ENCODE data around the gene S1PR2. TPM values are rescaled to one million over a fixed set of nuclear protein-coding genes. Genes with fewer than 3 reads are reported as not detected.
"Not testable (repeated sequence)": the region's sequence is repeated elsewhere in the genome, so short reads cannot be mapped to it uniquely, and the experiment has no call there.

S1PR2 gene
- total RNA-seq, 2 experiments from 2014 or later = 14.1 to 14.3 TPM

DNA sequence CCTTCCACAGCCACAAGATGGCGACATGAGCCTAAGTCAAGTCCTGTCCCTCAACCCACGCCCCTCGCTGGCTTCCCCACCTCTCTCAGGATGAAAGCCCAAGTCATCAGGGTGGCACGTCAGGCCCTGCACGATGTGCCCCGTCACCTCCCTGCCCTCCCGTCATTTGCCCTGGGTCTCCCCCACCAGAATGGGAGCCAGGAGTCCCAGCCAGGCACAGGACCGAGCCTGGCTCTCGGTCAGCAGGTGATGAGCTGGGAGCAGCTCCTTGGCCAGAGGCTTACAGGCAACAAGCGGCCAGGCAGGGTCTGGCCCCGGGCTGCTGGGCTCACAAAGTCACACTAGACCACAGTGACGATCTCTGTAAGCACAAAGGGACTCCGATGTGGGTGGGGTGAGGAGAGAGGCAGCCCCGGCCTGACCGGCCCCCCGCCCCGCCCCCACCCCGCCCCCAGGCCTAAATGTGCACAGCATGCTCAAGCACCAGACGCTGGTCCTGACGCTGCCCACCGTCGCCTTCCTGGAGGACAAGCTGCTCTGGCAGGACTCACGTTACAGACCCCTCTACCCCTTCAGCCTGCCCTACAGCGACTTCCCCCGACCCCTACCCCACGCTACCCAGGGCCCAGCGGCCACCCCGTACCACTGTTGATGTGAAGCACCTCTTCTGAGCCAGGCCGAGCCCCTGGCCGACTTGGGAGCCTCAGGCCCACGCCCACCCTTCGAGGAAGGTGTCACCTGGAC, 28.2 kb upstream of the S1PR2 start:
- ChIA-PET CTCF (interaction anchor here (0.5 to 4.3 kb wide), 47 partner anchors 9 to 477 kb away, joined by 3 to 58 read pairs (median 5); partner anchors contain the start of genes CDC37, FDX2, ICAM1 and ICAM4), POLR2A (interaction anchor here (0.5 to 2.3 kb wide), 9 partner anchors 11 to 205 kb away, joined by 3 to 22 read pairs (median 6); partner anchors contain the start of genes ICAM1, ICAM4 and TYK2)

DNA sequence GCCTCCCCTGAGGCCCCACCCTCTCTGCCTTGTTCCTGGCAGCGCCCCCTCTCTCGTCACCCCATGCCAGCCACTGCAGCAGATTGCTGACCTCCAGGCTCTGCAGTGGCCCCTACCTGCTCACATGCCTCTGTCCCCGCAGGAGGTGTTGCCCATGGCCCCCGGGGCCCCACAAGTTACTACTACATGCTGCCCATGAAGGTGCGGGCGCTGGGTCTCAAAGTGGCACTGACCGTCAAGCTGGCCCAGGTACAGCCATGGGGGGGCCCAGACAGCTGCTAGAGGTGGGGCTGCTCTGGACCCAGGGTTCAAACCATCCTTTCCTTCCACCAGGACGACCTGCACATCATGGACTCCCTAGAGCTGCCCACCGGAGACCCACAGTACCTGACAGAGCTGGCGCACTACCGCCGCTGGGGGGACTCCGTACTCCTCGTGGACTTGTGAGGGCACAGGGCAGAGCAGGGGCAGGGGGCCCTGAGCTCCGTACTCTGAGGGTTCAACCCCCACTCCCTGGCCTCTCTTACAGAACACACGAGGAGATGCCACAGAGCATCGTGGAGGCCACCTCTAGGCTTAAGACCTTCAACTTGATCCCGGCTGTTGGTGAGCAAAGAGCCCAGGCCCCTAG, 27.1 kb upstream of the S1PR2 start:
- ChIA-PET CTCF (interaction anchor here (0.5 to 4.3 kb wide), 42 partner anchors 9 to 476 kb away, joined by 3 to 58 read pairs (median 5); partner anchors contain the start of genes CDC37, FDX2, ICAM1 and ICAM4), POLR2A (interaction anchor here (0.5 to 2.1 kb wide), 6 partner anchors 12 to 130 kb away, joined by 3 to 22 read pairs (median 4); partner anchors contain the start of genes ICAM1, ICAM4 and TYK2)

DNA sequence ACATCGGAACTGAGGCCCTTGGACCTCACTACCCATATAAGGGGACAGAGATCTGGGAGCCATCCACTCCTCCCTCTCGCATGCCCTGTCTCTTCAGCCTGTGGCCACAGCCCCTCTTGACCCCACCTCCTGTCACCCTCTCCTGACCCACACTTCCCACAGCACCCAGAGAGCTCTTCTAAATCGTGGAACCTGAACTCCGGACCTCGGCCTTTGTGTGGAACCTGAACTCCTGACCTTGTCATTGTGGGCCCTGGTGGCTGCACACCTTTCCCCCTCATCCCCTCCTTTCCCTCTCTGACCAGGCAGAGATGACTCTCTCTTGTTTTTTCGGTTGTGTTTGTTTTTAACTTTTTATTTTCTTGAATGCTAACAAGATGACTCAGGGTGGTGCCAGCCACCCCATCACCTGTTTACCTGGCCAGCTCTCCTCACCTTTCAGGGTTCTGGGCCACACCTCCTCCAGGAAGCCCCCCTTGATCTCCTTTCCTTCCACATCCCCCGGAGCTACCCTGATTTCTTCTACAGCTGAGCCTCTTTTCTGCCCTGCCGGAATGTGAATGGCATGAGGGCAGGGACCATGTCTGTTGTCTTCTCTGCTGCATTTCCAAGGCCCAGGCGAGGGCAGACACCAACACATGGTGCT, 26.0 kb upstream of the S1PR2 start:
- CTCF ChIA-PET = interaction anchor here (4.3 kb wide), 1 partner anchor 131 kb away, joined by 52 read pairs; no protein-coding TSS in a partner anchor
- POLR2A ChIA-PET = interaction anchor here (2.1 kb wide), 1 partner anchor 13 kb away, joined by 22 read pairs; the partner anchor contains the start of gene ICAM1

DNA sequence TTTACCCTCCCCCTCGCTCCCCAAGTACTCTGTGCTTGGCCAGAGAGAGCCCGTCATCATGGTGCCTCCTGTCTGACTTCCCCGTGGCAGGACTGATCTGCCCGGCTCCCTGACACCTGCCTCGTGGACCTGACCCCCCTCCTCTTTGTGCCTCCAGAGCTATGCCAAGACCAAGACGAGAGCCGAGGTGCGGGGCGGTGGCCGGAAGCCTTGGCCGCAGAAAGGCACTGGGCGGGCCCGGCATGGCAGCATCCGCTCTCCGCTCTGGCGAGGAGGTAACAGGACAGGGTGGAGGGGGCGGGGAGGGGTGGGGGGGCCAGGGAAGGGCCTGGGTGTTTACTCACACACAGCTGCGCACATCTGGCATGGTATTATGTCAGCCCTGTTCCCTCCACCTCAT, 25.4 kb upstream of the S1PR2 start:
- ChIA-PET POLR2A (no interaction called here), CTCF (interaction anchor here (0.8 kb wide), 1 partner anchor 12 kb away, joined by 3 read pairs; no protein-coding TSS in a partner anchor)

DNA sequence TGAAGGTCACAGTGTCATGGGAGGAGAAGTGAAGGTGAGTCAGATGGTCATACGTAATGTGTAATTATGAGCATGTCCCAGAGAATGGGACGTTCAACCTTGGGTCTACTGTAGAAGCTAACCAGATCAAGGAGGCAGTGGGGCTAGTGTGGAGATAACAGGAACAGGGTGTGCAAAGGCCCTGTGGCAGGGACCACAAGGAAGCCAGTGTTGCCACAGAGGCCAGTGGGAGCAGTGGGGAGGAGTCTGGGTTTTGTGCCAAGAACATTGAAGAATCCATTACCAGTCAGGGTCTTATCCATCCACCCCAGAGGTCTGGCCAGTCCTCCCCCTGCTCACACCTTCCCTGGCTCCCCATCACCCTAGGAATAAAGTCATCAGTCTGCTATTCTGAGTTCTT, 24.2 kb upstream of the S1PR2 start:
- ChIA-PET POLR2A (no interaction called here), CTCF (interaction anchor here (1.4 kb wide), 1 partner anchor 135 kb away, joined by 3 read pairs; no protein-coding TSS in a partner anchor)

DNA sequence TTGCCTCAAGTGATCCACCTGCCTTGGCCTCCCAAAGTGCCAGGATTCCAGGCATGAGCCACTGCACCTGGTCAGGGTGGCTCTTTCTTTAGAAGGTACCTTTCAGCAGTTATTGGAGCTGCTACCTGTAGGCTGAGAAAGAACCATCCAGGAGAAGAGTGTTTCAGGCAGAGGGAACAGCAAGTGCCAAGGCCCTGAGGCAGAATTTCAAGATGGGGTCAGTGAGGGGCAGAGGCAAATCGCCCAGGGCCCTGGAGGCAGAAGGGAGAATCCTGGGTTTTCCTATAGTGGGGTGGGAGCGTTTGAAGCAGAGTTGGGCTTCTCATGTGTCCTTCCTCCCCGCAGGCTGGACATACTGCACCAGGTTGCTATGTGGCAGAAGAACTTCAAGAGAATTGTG, 23.1 kb upstream of the S1PR2 start:
- ChIA-PET CTCF (interaction anchor here (0.6 to 1.4 kb wide), 3 partner anchors 90 to 136 kb away, joined by 3 read pairs; no protein-coding TSS in a partner anchor), POLR2A (no interaction called here)

DNA sequence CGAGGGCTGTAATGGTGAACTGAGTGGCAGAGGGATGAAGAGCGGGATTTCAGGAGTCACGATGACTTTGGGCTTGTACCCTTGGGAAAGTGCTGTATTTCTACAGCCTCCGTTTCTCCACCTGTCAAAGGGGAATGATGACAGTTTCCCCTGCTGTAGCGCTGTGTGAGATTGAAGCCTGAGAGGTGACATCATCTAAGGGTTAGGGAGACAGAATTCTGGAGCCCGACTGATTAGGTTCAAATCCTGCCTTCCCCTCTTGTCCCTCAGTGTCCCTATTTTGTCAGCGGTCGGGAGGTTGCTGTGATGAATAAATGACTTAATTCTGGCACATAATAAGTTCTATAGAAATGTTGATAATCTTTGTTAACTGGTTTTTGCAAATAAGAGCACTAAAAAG, 21.6 kb upstream of the S1PR2 start:
- POLR2A ChIA-PET = interaction anchor here (0.7 kb wide), 1 partner anchor 139 kb away, joined by 5 read pairs; no protein-coding TSS in a partner anchor
- CTCF ChIA-PET = no interaction called here

DNA sequence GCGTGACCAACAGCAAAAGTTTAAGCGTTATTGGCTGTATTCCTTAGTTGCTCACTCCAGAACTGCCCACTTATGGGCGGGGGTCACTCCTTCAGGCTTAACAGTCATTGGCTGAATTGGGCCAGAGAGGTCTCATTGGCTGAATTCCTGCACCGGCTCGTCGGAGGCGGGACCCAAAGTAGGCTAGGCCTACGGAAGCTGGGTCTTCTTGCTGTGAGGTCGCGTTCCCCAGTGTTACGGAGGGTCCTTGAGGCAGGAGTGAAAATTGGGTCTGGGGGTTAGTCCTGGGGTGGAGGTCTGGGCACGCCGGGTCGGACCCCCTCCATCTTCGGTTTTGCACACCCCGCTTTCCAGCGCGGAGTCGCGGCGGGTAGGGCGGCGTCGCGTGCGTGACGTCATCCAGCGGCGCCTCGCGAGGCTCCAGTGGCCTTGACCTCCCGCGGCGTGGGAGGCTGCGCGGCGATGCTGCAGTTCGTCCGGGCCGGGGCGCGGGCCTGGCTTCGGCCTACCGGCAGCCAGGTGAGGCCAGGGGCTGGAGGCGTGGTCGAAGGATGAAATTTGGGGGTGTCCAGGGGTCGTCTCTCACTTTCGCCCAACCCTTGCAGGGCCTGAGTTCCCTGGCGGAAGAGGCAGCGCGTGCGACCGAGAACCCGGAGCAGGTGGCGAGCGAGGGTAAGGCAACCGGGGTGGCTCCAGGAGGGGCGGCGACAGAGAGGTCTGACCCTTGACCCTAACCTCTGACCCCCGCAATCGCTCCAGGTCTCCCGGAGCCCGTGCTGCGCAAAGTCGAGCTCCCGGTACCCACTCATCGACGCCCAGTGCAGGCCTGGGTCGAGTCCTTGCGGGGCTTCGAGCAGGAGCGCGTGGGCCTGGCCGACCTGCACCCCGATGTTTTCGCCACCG, 20.9 kb upstream of the S1PR2 start, which contains the start of gene MRPL4:
Gene MRPL4, plus strand, starts transcription at position 423 of the 903 bp plus-strand sequence. Its CDS starts 40 bp downstream, at position 463.
- CTCF ChIA-PET = interaction anchor here (0.6 to 3.4 kb wide), 2 partner anchors 23 to 128 kb away, joined by 4 to 28 read pairs; partner anchors contain the start of gene TYK2
- POLR2A ChIA-PET = no interaction called here

DNA sequence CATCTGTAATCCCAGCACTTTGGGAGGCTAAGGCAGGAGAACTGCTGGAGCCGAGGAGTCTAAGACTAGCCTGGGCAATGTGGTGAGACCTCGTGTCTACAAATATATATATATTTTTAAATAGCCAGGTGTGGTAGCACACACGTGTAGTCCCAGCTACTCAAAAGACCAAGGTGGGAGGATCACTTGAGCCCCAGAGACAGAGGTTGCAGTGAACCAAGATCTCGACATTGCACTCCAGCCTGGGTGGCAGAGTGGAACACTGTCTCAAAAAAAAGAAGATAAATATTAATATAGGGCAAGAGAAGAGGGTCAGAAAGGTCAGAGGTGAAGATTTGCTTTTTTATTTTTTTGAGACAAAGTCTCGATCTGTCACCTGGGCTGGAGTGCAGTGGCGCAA, 15.4 kb upstream of the S1PR2 start:
- CTCF ChIA-PET = no interaction called here
- POLR2A ChIA-PET = no interaction called here

DNA sequence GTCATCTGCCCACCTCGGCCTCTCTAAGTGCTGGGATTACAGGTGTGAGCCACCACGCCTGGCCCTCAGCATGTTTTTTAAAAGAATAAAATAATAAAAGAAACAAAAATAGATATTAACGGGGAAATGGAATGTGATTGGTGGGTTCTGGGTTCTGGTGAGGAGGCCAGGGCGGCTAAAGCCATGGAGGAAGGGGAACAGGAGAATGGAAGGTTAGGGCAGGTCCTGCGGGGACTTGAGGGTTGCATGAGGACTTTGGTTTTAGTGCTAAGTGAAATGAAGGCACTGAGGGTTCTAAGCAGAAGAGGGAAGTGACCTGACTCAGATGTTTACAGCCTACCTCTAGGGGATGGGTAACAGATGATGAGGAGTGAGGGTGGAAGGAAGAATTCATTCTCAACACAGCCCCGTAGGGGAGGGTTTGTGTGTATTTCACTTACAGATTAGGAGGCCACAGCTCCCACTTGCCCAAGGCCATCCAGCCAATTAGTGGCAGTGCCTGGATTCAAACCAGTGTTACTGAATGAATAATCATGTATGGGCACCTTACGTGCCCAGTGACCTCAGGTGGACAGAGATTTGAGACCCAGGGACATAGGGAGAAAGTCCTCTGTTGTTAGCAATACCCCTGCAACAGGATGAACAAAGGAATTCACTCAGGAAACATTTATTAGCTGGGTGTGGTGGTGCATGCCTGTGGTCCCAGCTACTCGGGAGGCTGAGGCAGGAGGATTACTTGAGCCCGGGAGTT, 14.2 kb upstream of the S1PR2 start:
- POLR2A ChIA-PET = no interaction called here
- CTCF ChIA-PET = interaction anchor here (1.6 kb wide), 1 partner anchor 14 kb away, joined by 6 read pairs; no protein-coding TSS in a partner anchor

DNA sequence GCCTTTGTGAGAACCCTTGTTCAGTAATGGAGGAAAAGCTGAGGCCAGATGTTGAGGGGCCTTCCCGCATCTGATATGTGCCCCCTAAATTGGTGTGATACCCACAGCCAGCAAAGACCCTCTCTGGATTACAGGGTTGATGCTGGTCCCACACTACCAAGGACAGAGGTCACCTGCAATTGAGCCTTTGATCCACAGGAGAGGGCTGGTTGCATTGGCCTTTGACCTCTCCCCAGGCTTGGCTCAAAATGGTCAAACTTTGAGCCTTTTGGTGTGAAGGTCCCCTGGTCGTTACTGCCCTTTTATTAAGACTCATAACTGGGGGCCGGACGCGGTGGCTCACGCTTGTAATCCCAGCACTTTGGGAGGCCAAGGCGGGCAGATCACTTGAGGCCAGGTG, 12.5 kb upstream of the S1PR2 start:
- CTCF ChIA-PET = interaction anchor here (1.6 kb wide), 1 partner anchor 16 kb away, joined by 6 read pairs; no protein-coding TSS in a partner anchor
- POLR2A ChIA-PET = interaction anchor here (0.7 kb wide), 1 partner anchor 36 kb away, joined by 3 read pairs; no protein-coding TSS in a partner anchor

DNA sequence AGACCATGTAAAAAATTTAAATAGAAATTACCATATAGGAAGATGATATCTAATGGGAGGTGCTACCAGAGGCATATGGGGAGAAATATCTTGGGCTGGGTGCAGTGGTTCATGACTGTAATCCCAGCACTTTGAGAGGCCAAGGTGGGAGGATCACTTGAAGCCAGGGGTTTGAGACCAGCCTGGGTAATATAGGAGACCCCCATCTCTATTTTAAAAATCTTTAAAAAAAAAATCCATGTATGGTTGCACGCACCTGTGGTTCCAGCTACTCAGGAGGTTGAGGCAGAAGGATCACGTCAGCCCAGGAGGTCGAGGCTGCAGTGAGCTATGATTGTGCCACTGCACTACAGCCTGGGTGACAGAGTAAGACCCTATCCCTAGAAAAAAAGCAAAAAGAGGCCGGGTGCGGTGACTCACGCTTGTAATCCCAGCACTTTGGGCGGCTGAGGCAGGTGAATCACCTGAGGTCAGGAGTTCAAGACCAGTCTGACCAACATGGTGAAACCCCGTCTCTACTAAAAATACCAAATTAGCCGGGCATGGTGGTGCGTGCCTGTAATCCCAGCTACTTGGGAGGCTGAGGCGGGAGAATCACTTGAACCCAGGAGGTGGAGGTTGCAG, 10.8 kb upstream of the S1PR2 start:
- POLR2A ChIA-PET, CTCF ChIA-PET: not testable (repeated sequence)

DNA sequence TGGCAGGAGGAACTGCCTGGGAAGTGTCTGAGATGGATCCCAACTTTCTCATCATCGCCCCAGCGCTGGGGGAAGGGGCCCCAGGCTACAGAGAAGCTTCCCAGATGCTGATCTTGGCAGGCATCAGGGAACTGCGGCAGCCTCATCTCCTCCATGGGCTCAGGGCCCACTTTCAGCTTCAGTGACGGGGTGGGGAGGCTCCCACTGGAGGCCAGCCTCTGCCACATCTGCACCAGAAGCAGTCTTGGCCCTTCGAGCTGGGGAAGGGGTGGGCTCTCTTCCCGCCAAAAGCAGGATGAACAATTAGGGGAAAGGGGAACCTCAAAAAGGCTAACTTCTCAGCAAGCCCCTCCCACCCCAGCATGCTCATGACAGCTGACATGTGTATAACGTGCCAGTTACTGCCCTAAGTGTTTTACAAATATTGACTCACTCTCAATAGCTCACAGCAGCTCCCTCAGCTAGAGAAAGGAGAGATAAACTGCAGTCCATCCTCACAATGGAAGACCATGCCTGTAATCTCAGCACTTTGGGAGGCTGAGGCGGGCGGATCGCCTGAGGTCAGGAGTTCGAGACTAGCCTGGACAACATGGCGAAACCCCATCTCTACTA, 7.1 kb upstream of the S1PR2 start:
- ChIA-PET POLR2A (no interaction called here), CTCF (interaction anchor here (0.7 to 1.3 kb wide), 3 partner anchors 12 to 69 kb away, joined by 3 to 4 read pairs (median 3); no protein-coding TSS in a partner anchor)

DNA sequence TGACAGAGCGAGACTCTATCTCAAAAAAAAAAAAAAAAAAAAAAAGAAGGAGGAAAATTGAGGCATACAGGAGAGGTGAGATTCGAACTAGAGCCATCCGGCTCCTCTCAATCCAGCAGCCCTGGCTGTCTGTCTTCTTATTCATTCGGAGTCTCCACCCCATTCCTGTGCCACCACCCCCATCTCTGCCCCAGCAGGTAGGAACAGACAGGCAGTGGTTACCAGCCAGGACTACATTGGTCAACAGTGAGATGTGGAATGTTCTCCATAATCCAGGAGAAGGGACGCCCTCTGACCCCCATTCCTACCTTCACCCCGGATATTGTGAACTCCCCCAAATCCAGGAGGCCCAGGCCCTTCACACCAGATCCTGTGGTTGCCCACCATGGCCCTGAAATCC, 6.6 kb upstream of the S1PR2 start:
- CTCF ChIA-PET = interaction anchor here (0.6 to 1.3 kb wide), 3 partner anchors 12 to 183 kb away, joined by 3 to 4 read pairs (median 3); no protein-coding TSS in a partner anchor
- POLR2A ChIA-PET = no interaction called here

DNA sequence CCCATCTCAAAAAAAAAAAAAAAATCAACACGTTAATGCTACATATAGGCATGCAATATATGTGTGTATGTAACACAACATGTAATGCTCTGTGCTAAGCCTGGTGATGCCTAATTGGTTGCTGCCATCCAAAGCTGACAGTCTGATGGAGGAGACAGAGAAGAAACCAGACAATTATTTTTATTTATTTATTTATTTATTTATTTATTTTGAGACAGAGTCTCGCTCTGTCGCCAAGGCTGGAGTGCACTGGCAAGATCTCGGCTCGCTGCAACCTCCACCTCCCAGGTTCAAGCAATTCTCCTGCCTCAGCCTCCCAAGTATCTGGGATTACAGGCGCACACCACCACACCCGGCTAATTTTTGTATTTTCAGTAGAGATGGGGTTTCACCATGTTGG, 4.3 kb upstream of the S1PR2 start:
- POLR2A ChIA-PET = interaction anchor here (0.6 kb wide), 2 partner anchors 23 to 411 kb away, joined by 4 read pairs; no protein-coding TSS in a partner anchor
- CTCF ChIA-PET = interaction anchor here (1.1 to 2.3 kb wide), 3 partner anchors 15 to 168 kb away, joined by 3 to 12 read pairs (median 5); partner anchors contain the start of gene CDC37

DNA sequence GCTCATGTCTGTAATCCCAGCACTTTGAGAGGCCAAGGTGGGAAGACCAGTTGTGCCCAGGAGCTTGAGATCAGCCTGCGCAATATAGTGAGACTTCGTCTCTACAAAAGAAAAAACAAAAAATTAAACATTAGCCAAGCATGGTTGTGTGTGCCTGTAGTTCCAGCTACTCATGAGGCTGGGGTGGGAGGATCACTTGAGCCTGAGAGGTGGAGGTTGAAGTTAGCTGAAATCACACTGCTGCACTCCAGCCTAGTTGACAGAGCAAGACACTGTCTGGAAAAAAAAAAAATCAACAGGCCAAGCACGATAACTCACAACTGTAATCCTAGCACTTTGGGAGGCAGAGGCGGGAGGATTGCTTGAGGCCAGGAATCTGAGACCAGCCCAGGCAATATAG, 3.9 kb upstream of the S1PR2 start:
- CTCF ChIA-PET = interaction anchor here (2.0 to 2.3 kb wide), 2 partner anchors 15 kb away, joined by 5 to 12 read pairs; no protein-coding TSS in a partner anchor
- POLR2A ChIA-PET = no interaction called here

DNA sequence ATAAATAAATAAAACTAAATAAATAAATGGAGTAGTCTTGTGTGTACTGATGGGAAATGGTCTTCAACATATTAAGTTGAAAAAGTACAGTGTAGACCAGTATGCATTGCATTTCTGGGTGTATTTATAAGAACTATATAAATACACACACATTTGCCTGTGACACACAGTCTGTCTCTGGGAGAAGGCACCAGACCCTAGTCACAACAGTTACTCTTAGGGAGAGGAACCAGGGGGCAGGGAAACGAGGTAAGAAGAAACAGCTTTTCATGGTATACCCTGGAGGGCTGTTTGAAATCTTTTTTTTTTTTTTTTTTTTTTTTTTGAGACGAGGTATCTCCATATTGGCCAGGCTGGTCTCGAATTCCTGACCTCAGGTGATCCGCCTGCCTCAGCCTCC, 2.8 kb upstream of the S1PR2 start:
- POLR2A ChIA-PET = no interaction called here
- CTCF ChIA-PET = interaction anchor here (0.6 to 0.8 kb wide), 2 partner anchors 16 to 71 kb away, joined by 3 to 4 read pairs; no protein-coding TSS in a partner anchor

All from activated CD8-positive, alpha-beta memory T cell treated with anti-CD3 and anti-CD28 coated beads for 36 hours (primary cell).